ENCODE data around the gene GATD1.

DNA sequence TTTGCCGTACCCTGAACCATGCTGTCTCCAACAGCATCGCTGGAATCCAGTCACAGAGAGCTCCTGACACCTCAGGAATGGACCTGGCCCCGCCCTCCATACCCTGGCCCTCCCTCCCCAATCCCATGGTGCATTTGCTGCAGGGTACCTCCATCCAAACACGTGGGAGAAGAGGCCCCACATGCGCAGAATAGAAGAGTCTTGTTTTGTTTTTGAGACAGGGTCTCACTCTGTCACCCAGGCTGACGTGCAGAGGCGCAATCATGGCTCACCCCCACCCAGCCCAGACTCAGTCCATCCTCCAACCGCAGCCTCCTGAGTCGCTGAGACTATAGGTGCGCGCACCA, 39.1 kb upstream of the GATD1 start:
- TF ChIP-seq TAF1 (IDR thresholded peaks at IDR 0.05; ENCODE audit: borderline replicate concordance, low read depth, low read length): no peak
- no peak for TF ChIP-seq POLR2AphosphoS5 (IDR thresholded peaks at IDR 0.05; ENCODE audit: low read depth, low read length)
